ENCODE results near the gene GRHL3. TPM values are rescaled to one million over a fixed set of nuclear protein-coding genes. Genes with fewer than 3 reads are reported as not detected.

The GRHL3 gene
- total RNA-seq, 2 experiments from 2014 or later: not detected

- Mint-ChIP-seq H3K27ac (no peak overlapping the region), H3K27me3 (peaks cover 56% of the 10 kb centered on the region), H3K4me1 (ENCODE audit: low read depth) (peaks cover 5% of the 10 kb centered on the region), H3K4me3 (no peak overlapping the region), H3K9me3 (peaks cover 7% of the 10 kb centered on the region), H3K36me3 (ENCODE audit: low read depth) (no peaks in the 10 kb centered on the region)
- TF ChIP-seq CTCF (IDR thresholded peaks at IDR 0.05): no peak
- ChIA-PET CTCF (no interaction called here), POLR2A (no interaction called here)
- H3K36me3 ChIP-seq (ENCODE audit: insufficient read depth, low read length): no peaks in the 10 kb centered on the region
- no peaks in the 10 kb centered on the region for H3K4me1 ChIP-seq (ENCODE audit: insufficient read depth, low read length)
- peaks cover 0 to 9% of the 10 kb centered on the region in 2 experiments for H3K27me3 ChIP-seq (ENCODE audit: control insufficient read depth in 1 of 2, insufficient read depth in 2 of 2, low read length in 2 of 2)
- H3K27ac ChIP-seq (ENCODE audit: low read depth in 1 of 2, low read length in 2 of 2): no peak overlapping the region
- no peaks in the 10 kb centered on the region for H3K9me3 ChIP-seq (ENCODE audit: control insufficient read depth in 1 of 2, insufficient read depth in 1 of 2, low read length in 2 of 2)
- ATAC-seq (ENCODE audit: poor library complexity): no peak
- intact Hi-C loops (cut with DNase I, micrococcal nuclease): no loop called here
- H3K4me3 ChIP-seq (ENCODE audit: low read length): no peak overlapping the region
- no peak for DNase-seq
These were observed 43.6 kb upstream of the GRHL3 start for GRCh38 chr1:24275510-24275909.

- Mint-ChIP-seq H3K27ac (no peak overlapping the region), H3K9me3 (peaks cover 7% of the 10 kb centered on the region), H3K4me3 (no peak overlapping the region), H3K27me3 (peaks cover 43% of the 10 kb centered on the region), H3K4me1 (ENCODE audit: low read depth) (peaks cover 5% of the 10 kb centered on the region), H3K36me3 (ENCODE audit: low read depth) (no peaks in the 10 kb centered on the region)
- no peak for ATAC-seq (ENCODE audit: poor library complexity)
- Histone ChIP-seq H3K36me3 (ENCODE audit: insufficient read depth, low read length) (no peaks in the 10 kb centered on the region), H3K4me1 (ENCODE audit: insufficient read depth, low read length) (no peaks in the 10 kb centered on the region), H3K9me3 (ENCODE audit: control insufficient read depth in 1 of 2, insufficient read depth in 1 of 2, low read length in 2 of 2) (no peaks in the 10 kb centered on the region), H3K27ac (ENCODE audit: low read depth in 1 of 2, low read length in 2 of 2) (no peak overlapping the region), H3K4me3 (ENCODE audit: low read length) (no peak overlapping the region), H3K27me3 (ENCODE audit: control insufficient read depth in 1 of 2, insufficient read depth in 2 of 2, low read length in 2 of 2) (peaks cover 0 to 9% of the 10 kb centered on the region in 2 experiments)
- no peak for TF ChIP-seq CTCF (IDR thresholded peaks at IDR 0.05)
- POLR2A ChIA-PET: interaction anchor here (0.7 kb wide), 1 partner anchor 259 kb away, joined by 3 read pairs; no protein-coding TSS in a partner anchor
- CTCF ChIA-PET: no interaction called here
- intact Hi-C loops (cut with DNase I, micrococcal nuclease): no loop called here
- no peak for DNase-seq
These were observed 42.4 kb upstream of the GRHL3 start for GRCh38 chr1:24276791-24277190.

- H3K27me3 Mint-ChIP-seq: peaks cover 35% of the 10 kb centered on the region
- H3K36me3 Mint-ChIP-seq (ENCODE audit: low read depth): no peaks in the 10 kb centered on the region
- peak in 1 of 14 experiments; percentile 33 for DNase-seq
- H3K9me3 Mint-ChIP-seq: peaks cover 4% of the 10 kb centered on the region
- Histone ChIP-seq H3K36me3 (ENCODE audit: insufficient read depth, low read length) (no peaks in the 10 kb centered on the region), H3K4me1 (ENCODE audit: insufficient read depth, low read length) (no peaks in the 10 kb centered on the region), H3K27me3 (ENCODE audit: control insufficient read depth in 1 of 2, insufficient read depth in 2 of 2, low read length in 2 of 2) (peaks cover 0 to 9% of the 10 kb centered on the region in 2 experiments), H3K27ac (ENCODE audit: low read depth in 1 of 2, low read length in 2 of 2) (no peak overlapping the region), H3K9me3 (ENCODE audit: control insufficient read depth in 1 of 2, insufficient read depth in 1 of 2, low read length in 2 of 2) (no peaks in the 10 kb centered on the region), H3K4me3 (ENCODE audit: low read length) (no peak overlapping the region)
- intact Hi-C loops (cut with DNase I, micrococcal nuclease): no loop called here
- TF ChIP-seq CTCF (IDR thresholded peaks at IDR 0.05): no peak
- no peak overlapping the region for H3K27ac Mint-ChIP-seq
- no peak for ATAC-seq (ENCODE audit: poor library complexity)
- H3K4me1 Mint-ChIP-seq (ENCODE audit: low read depth): peaks cover 5% of the 10 kb centered on the region
- ChIA-PET CTCF (no interaction called here), POLR2A (interaction anchor here (0.7 kb wide), 1 partner anchor 258 kb away, joined by 3 read pairs; no protein-coding TSS in a partner anchor)
- H3K4me3 Mint-ChIP-seq: no peak overlapping the region
These were observed 41.6 kb upstream of the GRHL3 start for GRCh38 chr1:24277420-24278169.

Measured in CD4-positive, alpha-beta T cell (primary cell).